ENCODE results near the gene DNAJC17.

DNAJC17 gene, protein sequence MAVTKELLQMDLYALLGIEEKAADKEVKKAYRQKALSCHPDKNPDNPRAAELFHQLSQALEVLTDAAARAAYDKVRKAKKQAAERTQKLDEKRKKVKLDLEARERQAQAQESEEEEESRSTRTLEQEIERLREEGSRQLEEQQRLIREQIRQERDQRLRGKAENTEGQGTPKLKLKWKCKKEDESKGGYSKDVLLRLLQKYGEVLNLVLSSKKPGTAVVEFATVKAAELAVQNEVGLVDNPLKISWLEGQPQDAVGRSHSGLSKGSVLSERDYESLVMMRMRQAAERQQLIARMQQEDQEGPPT

DNA sequence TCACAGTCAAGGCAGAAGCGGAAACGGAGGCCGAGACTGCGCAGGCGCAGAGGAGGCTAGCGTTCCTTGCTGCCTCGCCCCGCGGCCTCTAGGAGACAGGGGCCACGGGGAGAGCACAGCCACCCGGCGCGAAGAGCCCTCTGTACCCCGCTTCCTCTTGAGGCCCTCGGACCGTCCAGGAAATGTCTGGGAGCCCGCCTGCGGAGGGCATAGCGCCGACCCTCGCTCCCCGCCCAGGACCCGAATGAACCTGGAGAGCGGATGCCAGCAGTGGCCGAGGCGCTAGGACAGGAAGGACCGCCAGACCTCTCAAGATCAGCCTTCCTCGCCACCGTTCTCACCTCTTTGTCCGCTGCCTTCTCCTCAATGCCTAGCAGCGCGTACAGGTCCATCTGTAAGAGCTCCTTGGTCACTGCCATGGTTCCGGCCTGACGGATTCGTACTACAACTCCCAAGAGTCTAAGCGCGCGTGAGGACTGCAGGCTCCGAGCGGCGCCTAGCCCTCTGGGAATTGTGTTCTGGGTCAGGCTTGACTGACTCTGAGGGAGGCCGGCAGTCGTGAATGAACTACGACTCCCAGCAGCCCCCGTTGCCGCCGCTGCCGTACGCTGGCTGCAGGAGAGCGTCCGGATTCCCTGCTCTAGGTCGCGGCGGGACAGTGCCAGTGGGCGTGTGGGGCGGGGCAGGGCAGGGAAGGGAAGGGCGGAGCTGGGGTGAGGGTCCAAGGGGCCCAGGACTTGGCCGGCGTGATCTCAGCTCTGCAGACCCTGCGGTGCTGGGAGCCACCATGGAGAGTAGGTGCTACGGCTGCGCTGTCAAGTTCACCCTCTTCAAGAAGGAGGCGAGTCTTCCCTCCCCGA is at the start of gene DNAJC17, which contains the start of gene ZFYVE19:
Gene DNAJC17 (minus strand): TSS at position 446 of the 860 bp plus-strand sequence. CDS start 27 bp downstream, at position 419.
Gene ZFYVE19 (plus strand): TSS at position 62 of the 860 bp plus-strand sequence. CDS start 501 bp downstream, at position 563.
- FAIRE-seq = no peak

DNA sequence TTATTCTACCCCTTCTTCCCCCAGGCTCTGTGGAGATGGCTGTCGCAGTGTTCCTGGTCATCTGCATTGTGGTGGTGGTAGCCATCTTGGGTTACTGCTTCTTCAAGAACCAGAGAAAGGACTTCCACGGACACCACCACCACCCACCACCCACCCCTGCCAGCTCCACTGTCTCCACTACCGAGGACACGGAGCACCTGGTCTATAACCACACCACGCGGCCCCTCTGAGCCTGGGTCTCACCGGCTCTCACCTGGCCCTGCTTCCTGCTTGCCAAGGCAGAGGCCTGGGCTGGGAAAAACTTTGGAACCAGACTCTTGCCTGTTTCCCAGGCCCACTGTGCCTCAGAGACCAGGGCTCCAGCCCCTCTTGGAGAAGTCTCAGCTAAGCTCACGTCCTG is 49.5 kb upstream of the DNAJC17 start:
- FAIRE-seq = no peak

DNA sequence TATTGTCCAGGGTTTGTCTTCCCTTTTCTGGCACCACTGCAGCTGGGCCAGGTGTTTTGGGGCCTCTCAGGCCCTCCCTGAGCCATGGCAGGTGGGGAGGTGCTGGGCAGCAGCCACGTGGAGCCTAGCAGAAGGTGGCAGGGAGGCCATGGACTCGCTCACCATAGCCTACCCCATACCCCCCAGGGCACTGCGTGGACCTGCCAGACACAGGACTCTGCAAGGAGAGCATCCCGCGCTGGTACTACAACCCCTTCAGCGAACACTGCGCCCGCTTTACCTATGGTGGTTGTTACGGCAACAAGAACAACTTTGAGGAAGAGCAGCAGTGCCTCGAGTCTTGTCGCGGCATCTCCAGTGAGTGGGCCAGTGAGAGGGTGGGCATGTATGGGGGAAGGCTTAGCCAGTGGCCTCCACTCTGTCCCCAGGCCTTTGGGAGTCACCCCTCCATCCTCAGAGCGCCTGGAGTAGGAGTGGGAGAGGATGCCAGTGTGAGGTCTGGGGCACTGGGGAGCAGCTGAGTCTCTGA is 48.5 kb upstream of the DNAJC17 start:
- FAIRE-seq = no peak

DNA sequence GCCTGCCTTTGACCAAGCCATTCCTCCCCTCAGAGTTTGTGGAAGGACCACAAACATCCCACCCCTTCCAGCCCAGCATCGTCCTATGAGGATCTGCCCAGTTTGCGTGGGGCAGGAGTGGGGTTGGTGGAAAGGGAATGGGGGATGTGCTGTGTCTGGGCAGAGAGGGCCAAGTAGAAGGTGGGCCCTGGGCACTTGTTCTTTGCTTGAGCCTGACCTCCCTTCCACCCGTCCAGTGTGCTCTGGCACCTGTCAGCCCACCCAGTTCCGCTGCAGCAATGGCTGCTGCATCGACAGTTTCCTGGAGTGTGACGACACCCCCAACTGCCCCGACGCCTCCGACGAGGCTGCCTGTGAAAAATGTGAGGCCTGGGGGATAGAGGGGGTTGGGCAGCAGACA is 46.9 kb upstream of the DNAJC17 start:
- FAIRE-seq = no peak

DNA sequence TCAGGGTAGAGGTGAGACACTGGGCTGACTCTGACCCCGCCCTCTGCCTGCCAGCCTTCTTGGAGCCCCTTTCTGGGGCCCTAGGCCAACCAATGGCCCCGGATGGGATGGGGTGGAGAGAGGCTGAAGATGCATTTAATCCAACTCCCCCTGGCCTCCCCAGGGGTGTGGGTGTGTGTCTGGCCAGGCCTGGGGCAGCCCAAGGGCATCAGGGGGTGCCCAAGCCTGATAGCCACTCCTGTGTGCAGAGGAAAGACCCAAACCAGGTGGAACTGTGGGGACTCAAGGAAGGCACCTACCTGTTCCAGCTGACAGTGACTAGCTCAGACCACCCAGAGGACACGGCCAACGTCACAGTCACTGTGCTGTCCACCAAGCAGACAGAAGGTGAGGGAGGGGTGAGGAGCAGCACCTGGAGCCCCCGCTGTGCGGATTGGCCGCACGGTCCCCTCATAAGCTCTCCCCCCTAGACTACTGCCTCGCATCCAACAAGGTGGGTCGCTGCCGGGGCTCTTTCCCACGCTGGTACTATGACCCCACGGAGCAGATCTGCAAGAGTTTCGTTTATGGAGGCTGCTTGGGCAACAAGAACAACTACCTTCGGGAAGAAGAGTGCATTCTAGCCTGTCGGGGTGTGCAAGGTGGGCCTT is 46.1 kb upstream of the DNAJC17 start:
- no peak for FAIRE-seq

DNA sequence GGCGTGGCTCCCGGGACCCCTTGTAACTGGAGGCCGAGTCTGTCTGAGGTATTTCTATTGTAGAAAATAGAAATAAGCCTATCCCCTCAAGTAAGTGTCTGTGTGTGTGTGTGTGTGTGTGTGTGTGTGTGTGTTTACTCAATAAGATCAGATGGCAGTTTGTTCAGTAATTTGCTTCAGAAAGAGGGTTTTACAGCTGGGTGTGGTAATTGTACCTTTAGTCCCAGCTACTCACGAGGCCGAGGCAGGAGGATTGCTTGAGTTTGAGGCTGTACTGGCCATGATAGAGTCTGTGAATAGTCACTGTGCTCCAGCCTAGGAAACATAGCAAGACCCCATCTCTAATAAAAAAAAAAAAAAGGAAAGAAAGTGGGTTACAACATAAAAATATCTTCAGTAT is 45.3 kb upstream of the DNAJC17 start:
- no peak for FAIRE-seq

DNA sequence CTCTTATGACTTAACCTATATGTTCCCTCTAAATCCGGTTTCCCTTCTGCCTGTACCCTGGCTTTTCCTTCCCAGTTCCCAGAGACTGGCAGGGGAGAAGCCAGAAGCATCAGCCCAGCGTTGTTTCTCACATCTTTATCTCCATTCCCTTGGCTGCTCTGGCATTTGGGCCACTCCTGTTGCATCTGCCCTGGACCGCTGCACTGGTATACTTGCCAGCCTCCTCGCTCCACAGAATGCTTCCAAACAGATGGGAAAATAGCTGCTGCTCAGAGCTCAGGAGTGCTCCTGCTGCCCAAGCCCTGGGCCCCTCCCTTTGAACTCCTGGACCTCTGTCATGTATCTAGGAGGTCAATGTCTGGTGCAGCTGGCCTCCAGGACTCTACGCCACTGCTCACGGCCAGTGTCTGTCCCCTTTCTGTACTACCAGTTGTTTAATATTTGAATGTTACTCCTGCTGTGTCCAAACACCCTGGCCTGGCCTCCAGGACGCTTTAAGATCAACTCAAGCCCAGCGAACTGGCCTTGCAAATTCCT is 43.4 kb upstream of the DNAJC17 start:
- FAIRE-seq = no peak

DNA sequence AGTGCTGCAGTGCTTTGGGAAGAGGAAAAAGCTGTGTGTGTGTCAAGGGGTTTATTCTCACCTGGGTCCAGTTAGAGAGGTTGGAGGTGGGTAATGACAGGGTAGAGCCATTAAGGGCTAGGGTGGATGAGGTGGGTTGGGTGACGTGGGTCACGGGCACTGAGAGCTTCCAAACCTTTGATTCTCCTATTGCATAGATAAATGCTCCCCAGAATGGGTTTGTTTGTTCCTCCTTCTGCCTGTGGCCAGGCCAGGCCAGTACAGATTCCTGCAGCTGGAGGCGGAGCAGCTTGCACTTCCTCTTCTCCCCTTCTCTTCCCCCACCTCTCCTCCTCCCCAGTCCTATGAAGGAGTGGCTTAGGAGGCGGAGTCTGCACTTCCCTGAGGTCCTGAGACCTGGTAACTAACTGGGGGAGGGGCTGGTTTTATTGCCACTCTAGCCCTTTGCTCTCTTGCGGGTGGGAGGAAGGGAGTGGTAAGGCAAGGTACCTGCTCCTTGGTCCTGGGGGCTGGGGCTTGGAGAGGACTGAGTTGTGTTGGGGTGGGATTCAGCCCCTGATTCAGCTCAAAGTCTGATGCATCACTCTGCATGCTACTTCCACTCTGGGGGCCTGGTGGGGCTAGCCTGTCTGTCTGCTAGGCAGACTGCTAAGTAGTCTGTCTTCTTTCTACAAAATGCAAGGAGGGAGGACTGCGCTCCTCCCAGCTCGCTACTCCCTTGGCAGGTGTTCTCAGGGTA is 40.1 kb upstream of the DNAJC17 start:
- FAIRE-seq = no peak

DNA sequence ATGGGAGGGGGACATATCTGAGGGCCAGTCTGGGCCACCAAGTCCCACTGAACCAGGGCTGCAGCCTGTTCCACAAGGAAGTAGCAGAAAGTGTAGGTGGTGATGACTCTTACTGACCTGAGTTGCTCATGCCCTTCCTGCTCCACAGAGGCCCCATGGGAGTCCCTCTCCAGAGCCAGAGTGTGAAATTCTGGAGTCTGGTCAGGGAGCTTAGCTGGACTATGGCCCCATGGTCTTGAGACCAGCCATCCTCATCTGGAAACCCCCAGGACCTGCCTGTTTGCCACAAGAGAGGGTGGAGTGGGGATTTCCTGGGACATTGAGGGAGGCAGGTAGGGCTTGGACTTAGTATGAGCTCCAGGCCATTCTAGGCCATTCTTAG is 39.6 kb upstream of the DNAJC17 start:
- FAIRE-seq = no peak

DNA sequence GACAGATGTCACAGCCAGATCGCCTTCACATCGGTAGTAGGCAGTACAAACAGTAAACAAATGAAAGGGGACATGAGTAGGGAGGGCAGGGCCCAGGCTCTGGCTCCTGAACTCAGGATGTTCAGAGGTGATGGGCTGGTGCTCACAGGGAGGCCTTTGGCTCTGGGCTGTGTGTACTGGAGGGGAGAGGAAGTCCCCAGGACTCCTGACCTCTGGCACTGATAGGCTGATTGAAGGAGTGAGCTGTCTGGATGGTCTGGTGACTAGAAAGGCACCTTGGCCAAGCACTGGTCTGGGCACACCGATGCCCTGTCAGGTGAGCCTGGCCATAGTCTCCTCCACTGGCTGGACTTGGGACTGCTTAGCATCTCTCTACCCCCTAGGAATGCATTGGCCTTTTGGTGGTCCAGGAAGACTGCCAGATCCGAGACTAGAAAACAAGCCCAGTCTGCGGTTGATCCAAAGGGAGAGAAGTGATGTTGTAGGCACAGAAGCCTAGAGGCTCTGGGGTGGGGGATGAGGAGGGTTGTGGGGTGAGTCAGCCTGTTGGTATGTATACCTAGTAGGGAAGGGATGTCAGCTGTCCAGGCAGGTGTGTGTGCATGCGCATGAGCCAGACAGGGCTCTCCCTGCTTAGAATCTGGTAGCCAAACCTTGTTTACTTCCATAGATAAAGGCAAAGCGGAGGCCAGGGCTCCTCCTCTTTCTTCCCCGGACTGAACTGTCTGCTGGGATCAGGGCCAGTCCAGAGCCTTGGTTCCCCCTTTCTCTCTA is 38.4 kb upstream of the DNAJC17 start:
- no peak for FAIRE-seq

DNA sequence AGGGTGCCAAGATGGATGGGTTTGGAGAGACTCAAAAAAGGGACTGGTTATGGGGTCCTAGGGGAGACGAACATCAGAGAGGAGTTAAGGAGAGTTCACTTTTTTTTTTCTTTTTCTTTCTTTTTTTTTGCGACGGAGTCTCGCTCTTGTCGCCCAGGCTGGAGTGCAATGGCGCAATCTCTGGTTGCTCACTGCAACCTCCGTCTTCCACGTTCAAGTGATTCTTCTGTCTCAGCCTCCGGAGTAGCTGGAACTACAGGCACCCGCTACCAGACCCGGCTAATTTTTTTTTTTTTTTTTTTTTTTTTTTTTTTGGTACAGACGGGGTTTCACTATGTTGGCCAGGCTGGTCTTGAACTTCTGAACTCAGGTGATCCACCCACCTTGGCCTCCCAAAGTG is 37.8 kb upstream of the DNAJC17 start:
- no peak for FAIRE-seq

DNA sequence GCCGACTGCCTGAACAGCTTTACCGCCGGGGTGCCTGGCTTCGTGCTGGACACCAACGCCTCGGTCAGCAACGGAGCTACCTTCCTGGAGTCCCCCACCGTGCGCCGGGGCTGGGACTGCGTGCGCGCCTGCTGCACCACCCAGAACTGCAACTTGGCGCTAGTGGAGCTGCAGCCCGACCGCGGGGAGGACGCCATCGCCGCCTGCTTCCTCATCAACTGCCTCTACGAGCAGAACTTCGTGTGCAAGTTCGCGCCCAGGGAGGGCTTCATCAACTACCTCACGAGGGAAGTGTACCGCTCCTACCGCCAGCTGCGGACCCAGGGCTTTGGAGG is 37.4 kb upstream of the DNAJC17 start:
- no peak for FAIRE-seq

DNA sequence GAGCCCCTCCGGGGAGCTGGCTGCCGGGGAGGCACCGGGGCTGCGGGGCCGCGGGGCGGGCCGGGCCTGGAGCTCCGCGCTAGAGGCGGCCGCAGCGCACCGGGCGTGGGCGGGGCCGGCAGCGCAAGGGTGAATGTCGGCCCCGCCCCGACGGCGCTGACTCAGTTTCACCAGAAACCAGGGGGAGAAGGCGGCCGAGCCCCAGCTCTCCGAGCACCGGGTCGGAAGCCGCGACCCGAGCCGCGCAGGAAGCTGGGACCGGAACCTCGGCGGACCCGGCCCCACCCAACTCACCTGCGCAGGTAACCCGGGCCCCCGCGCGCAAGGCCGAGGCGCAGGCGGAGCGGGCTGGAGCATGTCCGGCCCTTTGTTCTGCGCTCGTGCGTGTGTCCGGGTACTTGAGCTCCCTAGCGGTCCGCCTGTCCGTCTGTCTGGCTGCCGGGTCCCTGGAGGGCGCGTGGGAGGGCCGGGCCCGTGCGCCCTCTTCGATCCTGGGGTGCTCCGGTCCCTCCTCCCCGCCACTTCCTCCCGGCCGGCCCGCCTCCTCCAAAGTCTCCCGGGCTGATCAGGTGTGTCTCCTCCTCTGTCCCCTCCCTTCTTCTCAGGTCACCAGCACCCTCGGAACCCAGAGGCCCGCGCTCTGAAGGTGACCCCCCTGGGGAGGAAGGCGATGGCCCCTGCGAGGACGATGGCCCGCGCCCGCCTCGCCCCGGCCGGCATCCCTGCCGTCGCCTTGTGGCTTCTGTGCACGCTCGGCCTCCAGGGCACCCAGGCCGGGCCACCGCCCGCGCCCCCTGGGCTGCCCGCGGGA is 36.8 kb upstream of the DNAJC17 start, which contains the start of gene SPINT1:
Gene SPINT1 (plus strand): TSS at position 164 of the 811 bp plus-strand sequence. CDS start 507 bp downstream, at position 671.
- no peak for FAIRE-seq

DNA sequence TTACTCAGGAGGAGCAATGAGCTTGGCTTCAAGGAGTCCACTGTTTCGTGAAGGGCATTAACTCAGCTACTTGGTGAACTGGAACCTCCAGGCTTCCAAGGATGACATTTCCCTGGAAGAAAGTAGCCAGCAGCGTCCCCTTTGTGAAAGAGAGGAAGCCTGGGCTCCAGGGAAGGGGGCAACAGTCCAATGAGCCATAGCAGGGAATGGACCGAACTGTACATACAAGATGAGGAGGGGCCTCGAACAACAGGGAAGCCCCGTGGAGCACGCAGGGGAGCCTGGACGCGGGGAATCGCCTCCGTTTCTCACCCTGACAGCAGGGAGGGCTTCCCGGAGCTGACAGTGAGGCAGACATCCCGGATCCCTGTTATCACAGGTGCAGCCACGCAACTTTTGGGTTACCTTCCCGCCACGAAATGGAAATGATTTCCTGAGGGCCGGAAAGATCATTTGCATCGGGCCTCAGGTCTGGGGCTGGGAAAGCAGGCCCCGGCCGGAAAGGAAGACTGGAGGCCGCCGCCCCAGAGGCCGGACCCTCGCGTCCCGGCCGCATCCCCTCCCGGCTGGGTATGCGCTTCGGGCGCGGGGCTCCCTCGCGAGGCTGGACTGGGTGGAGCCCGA is 36.1 kb upstream of the DNAJC17 start:
- FAIRE-seq = no peak

DNA sequence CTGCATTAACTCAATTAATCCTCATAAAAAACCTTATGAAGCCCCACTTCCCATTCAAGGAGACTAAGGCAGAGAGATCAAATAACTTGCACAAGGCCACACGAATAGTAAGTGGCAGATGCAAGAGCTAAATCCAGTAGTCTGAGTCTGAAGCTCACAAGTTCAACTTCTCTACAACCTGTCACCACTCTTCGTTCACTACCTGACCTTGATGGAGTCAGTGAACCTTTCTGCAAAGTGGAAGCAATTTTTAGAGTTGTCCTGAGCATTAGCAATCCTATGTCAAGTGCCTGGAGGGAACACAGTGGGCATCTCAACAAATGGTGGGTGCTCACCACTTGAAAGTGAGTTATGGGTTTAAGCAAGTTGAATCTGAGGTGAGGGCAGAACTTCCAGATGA is 34.5 kb upstream of the DNAJC17 start:
- FAIRE-seq = no peak

DNA sequence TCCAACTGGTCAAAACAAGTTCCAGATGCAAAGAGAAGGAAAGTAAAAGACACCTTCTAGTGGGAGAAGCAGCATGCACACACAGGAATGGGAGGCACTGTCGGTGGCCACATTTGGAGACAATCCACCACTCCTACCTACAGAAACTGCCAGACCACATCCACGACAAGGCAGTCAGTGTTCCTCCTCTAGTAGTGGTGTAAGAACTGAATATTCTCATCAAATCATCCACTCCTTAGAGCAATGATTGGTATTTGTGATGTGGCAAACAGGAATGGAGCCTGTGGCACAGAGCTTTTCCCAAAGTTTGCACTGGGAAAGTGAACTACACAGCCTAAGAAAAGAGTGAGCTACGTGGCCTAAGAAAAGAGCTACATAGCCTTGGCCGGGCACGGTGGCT is 31.5 kb upstream of the DNAJC17 start:
- no peak for FAIRE-seq

DNA sequence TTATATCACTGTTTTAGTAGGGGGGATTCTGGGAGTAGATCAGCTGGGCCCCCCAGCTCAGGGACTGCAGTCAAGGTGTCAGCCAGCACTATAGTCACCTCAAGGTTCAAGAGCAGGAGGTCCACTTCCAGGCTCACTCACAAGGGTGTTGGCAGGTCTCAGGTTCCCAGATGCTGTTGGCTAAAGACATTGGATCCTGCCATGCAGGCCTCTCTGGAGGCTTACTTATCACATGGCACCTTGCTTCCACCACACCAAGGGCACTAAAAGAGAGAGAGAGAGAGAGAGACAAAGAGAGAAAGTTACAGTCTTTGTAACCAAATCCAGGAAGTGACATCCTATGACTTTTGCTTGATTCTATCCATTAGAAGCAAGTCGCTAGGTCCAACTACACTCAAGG is 28.7 kb upstream of the DNAJC17 start:
- FAIRE-seq = no peak

DNA sequence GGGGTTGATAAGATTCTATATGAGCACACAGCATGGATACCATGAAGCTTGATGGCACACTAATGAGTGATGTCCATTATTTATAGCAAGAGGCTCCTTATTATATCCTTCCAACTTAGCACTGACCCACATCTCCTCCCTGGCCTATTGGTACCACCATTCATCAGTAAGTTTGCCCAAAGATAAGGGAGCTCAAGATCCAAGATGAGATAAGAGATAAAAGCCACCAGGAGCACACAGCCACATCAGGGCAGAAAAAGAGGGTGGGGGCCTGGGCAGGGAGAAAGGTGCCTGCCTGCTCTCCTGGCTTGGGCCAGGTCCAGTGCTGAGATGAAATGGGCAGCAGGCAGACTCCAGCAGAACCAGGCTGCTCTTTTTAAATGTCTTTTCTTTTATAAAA is 25.6 kb upstream of the DNAJC17 start:
- FAIRE-seq = no peak

DNA sequence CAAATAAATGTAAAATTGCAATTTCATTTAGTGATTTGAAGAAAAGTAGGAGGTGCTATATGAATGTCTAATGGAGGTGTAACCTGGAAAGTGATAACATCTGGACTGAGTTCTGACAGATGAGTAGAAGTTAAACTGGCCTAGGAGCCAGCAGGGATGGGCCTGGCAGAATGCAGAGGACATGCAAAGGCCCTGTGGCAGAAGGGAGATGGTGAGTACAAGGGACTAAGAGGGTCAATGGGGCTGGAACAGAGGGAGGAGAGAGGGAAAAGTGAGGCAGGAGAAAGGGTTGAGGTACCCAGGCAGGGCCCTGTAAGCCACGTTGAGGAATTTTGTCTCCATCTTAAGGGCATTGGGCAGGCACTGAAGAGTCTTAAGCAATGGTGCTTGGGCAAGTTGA is 24.6 kb upstream of the DNAJC17 start:
- no peak for FAIRE-seq

DNA sequence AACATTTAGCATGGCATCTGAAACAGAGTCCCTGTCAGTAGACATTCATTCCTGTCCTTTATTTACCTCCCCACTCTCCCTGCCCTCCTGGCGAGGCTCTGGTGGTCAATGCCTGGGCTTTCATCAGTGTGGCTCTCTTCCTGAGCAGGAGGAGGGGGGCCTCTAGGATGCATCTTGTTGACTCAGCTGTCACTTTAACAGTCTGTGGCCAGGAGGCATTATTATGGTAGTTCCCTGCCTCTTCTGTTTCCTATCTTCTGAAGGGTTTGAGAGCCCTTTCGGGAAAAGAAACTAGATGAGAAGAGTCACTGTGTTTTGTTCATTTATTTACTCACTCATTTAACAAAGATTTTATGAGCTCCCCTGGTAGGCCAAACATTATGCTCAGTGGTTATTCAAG is 23.6 kb upstream of the DNAJC17 start:
- FAIRE-seq = no peak
